WTC11 (cell line): Measurements from ENCODE around the gene CNTN1. TPM values are rescaled to one million over a fixed set of nuclear protein-coding genes. Genes with fewer than 3 reads are reported as not detected.

ENCODE experiments used
- ATAC-seq: fragments of 200-7000 bp; cut with Tn5 transposase; 2 replicates; pipeline ENCODE4 v1.10.0; 2021; ENCODE audit warnings: mild to moderate bottlenecking, moderate library complexity
- CTCF ChIA-PET: fragments of 300-600 bp; sonication (Branson Sonifier 250); formaldehyde crosslinking; loops from one replicate; lab custom pipeline; 2021; ENCODE audit warnings: antibody characterized with exemption; lab: Charles Lee
- POLR2A ChIA-PET: fragments of 350-600 bp; sonication (Branson Sonifier 250); formaldehyde crosslinking; loops from one replicate; lab custom pipeline; 2021; ENCODE audit warnings: antibody characterized with exemption; lab: Charles Lee
- DNase-seq: peaks from one replicate; pipeline ENCODE4 v3.0.0; 2021; ENCODE audit warnings: low spot score
- H3K27ac Mint-ChIP-seq: 2 replicates; pipeline ENCODE4 v1.8.0; 2021; ENCODE audit warnings: mixed read lengths
- H3K27me3 Mint-ChIP-seq: 2 replicates; pipeline ENCODE4 v1.8.0; 2021; ENCODE audit warnings: low read depth, mild to moderate bottlenecking, moderate library complexity, mixed read lengths
- H3K36me3 Mint-ChIP-seq: 2 replicates; pipeline ENCODE4 v1.8.0; 2021; ENCODE audit warnings: mixed read lengths
- H3K4me1 Mint-ChIP-seq: 2 replicates; pipeline ENCODE4 v1.8.0; 2022; ENCODE audit warnings: mixed read lengths
- H3K4me3 Mint-ChIP-seq: 2 replicates; pipeline ENCODE4 v1.8.0; 2021; ENCODE audit warnings: mild to moderate bottlenecking, moderate library complexity, mixed read lengths
- H3K9me3 Mint-ChIP-seq: 2 replicates; pipeline ENCODE4 v1.8.0; 2021; ENCODE audit warnings: mixed read lengths
- AR ChIP-seq: fragments of 250-450 bp; sonication (Bioruptor Pico); IDR thresholded peaks from 2 replicates; pipeline ENCODE4 v1.9.0; 2021; ENCODE audit warnings: mild to moderate bottlenecking
- ETV6 ChIP-seq: sonication (generic); formaldehyde crosslinking; IDR thresholded peaks from 2 replicates; pipeline ENCODE4 v1.8.1; 2022; ENCODE audit warnings: mild to moderate bottlenecking, missing genetic modification reagents
- FOXJ3 ChIP-seq: sonication (generic); formaldehyde crosslinking; IDR thresholded peaks from 2 replicates; pipeline ENCODE4 v1.9.0; 2021; ENCODE audit warnings: missing genetic modification reagents, mild to moderate bottlenecking, borderline replicate concordance
- FOXK1 ChIP-seq: sonication (generic); formaldehyde crosslinking; IDR thresholded peaks from 2 replicates; pipeline ENCODE4 v1.8.0; 2022; ENCODE audit warnings: mild to moderate bottlenecking, moderate library complexity, missing genetic modification reagents
- IRF2 ChIP-seq: sonication (generic); formaldehyde crosslinking; IDR thresholded peaks from 2 replicates; pipeline ENCODE4 v1.8.0; 2022; ENCODE audit warnings: low read depth, missing genetic modification reagents, borderline replicate concordance
- JAZF1 ChIP-seq: fragments of 250-450 bp; sonication (Bioruptor Pico); IDR thresholded peaks from 2 replicates; pipeline ENCODE4 v1.9.0; 2021; ENCODE audit warnings: moderate library complexity, mild to moderate bottlenecking, inconsistent platforms
- MXD4 ChIP-seq: fragments of 250-450 bp; sonication (Bioruptor Pico); IDR thresholded peaks from 2 replicates; pipeline ENCODE4 v1.8.0; 2021; ENCODE audit warnings: mild to moderate bottlenecking, moderate library complexity, borderline replicate concordance
- NR1H2 ChIP-seq: sonication (generic); formaldehyde crosslinking; IDR thresholded peaks from 2 replicates; pipeline ENCODE4 v1.9.0; 2021; ENCODE audit warnings: mild to moderate bottlenecking, moderate library complexity, missing genetic modification reagents
- NR2C2 ChIP-seq: sonication (generic); formaldehyde crosslinking; IDR thresholded peaks from 2 replicates; pipeline ENCODE4 v1.8.0; 2022; ENCODE audit warnings: mild to moderate bottlenecking, missing genetic modification reagents
- NR3C1 ChIP-seq: sonication (generic); formaldehyde crosslinking; conservative IDR thresholded peaks from 2 replicates; pipeline ENCODE4 v1.8.1; 2023; ENCODE audit warnings: low read depth, mild to moderate bottlenecking, missing genetic modification reagents
- PREB ChIP-seq: sonication (generic); formaldehyde crosslinking; IDR thresholded peaks from 2 replicates; pipeline ENCODE4 v1.8.1; 2022; ENCODE audit warnings: mild to moderate bottlenecking, missing genetic modification reagents, moderate library complexity, borderline replicate concordance
- TCF7 ChIP-seq: sonication (generic); formaldehyde crosslinking; IDR thresholded peaks from 2 replicates; pipeline ENCODE4 v1.8.0; 2022; ENCODE audit warnings: mild to moderate bottlenecking, low read depth, missing genetic modification reagents, moderate library complexity
- TEAD4 ChIP-seq: sonication (generic); formaldehyde crosslinking; IDR thresholded peaks from 2 replicates; pipeline ENCODE4 v1.8.0; 2022; ENCODE audit warnings: mild to moderate bottlenecking, missing genetic modification reagents
- USF2 ChIP-seq: sonication (generic); formaldehyde crosslinking; IDR thresholded peaks from 2 replicates; pipeline ENCODE4 v1.8.1; 2023; ENCODE audit warnings: mild to moderate bottlenecking, missing genetic modification reagents, moderate library complexity
- ZNF138 ChIP-seq: sonication (generic); formaldehyde crosslinking; conservative IDR thresholded peaks from 2 replicates; pipeline ENCODE4 v1.8.1; 2022; ENCODE audit warnings: mild to moderate bottlenecking, moderate library complexity, missing genetic modification reagents
- ZNF423 ChIP-seq: fragments of 250-450 bp; sonication (Bioruptor Pico); IDR thresholded peaks from 2 replicates; pipeline ENCODE4 v2.1.2; 2022; ENCODE audit warnings: mild to moderate bottlenecking, moderate library complexity
- total RNA-seq: library from RNA; stranded (reverse); gene quantifications from 3 replicates; pipeline ENCODE4 v1.2.3, GENCODE V29; 2021
- TF ChIP-seq, protein P1 (sequence below): sonication (generic); formaldehyde crosslinking; IDR thresholded peaks from 2 replicates; pipeline ENCODE4 v1.8.0; 2022; ENCODE audit warnings: mild to moderate bottlenecking, missing genetic modification reagents
- TF ChIP-seq, protein P2 (sequence below): sonication (generic); formaldehyde crosslinking; IDR thresholded peaks from 2 replicates; pipeline ENCODE4 v1.8.0; 2023; ENCODE audit warnings: missing genetic modification reagents, mild to moderate bottlenecking, borderline replicate concordance
- TF ChIP-seq, protein P3 (sequence below): sonication (generic); formaldehyde crosslinking; conservative IDR thresholded peaks from 2 replicates; pipeline ENCODE4 v1.8.1; 2022; ENCODE audit warnings: mild to moderate bottlenecking, missing genetic modification reagents
- TF ChIP-seq, protein P4 (sequence below): fragments of 200-600 bp; IDR thresholded peaks from 2 replicates; pipeline ENCODE4 v1.8.0; 2022; ENCODE audit warnings: antibody characterized with exemption
- TF ChIP-seq, protein P5 (sequence below): sonication (generic); formaldehyde crosslinking; IDR thresholded peaks from 2 replicates; pipeline ENCODE4 v1.8.0; 2022; ENCODE audit warnings: mild to moderate bottlenecking, missing genetic modification reagents
- TF ChIP-seq, protein P6 (sequence below): sonication (generic); formaldehyde crosslinking; IDR thresholded peaks from 2 replicates; pipeline ENCODE4 v1.8.1; 2022; ENCODE audit warnings: low read depth, mild to moderate bottlenecking, moderate library complexity, missing genetic modification reagents, borderline replicate concordance

The CNTN1 gene
- total RNA-seq, 1 experiment from 2014 or later, result 16.9 TPM

DNA sequence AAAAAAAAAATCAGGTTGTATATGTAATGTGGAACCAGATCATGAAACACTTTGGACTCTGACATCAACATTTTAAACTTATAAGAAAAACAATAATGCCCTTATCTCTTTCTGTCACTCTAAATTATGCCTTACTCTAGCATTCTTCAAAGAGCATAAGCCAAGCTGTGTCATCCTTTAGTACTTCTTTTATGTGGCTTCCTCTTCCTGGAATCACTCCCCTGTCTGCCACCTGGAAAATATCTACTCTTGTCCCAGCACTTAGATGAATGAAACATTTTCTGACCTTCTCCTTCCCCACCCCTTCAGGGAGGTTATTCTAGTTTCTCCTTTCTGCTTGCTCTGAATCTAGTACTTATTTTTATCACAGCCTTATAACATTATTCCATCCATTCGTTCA is 101.2 kb downstream of the CNTN1 start (continued):
- TF ChIP-seq FOXK1 (CRISPR knock-in tag), result no peak
- TF ChIP-seq NR2C2, result no peak
- TF ChIP-seq AR (CRISPR knock-in tag), result no peak
- TF ChIP-seq MXD4 (CRISPR knock-in tag), result no peak
- no peak for TF ChIP-seq ETV6 (CRISPR knock-in tag)
- TF ChIP-seq NR1H2, result no peak
- no peak for TF ChIP-seq PREB (CRISPR knock-in tag)
- TF ChIP-seq, protein P1, sequence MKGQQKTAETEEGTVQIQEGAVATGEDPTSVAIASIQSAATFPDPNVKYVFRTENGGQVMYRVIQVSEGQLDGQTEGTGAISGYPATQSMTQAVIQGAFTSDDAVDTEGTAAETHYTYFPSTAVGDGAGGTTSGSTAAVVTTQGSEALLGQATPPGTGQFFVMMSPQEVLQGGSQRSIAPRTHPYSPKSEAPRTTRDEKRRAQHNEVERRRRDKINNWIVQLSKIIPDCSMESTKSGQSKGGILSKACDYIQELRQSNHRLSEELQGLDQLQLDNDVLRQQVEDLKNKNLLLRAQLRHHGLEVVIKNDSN, result no peak
- no peak for TF ChIP-seq FOXJ3

- DNase-seq (no peak), ATAC-seq (no peak)
- CTCF ChIA-PET, result no interaction called here
- TF ChIP-seq ETV6 (CRISPR knock-in tag) (no peak), FOXJ3 (no peak), PREB (CRISPR knock-in tag) (no peak), NR3C1 (CRISPR knock-in tag) (no peak), IRF2 (CRISPR knock-in tag) (no peak), ZNF423 (CRISPR knock-in tag) (no peak), JAZF1 (CRISPR knock-in tag) (no peak), TCF7 (CRISPR knock-in tag) (no peak), TEAD4 (no peak), ZNF138 (CRISPR knock-in tag) (no peak), USF2 (CRISPR knock-in tag) (no peak)
- TF ChIP-seq, protein P2, sequence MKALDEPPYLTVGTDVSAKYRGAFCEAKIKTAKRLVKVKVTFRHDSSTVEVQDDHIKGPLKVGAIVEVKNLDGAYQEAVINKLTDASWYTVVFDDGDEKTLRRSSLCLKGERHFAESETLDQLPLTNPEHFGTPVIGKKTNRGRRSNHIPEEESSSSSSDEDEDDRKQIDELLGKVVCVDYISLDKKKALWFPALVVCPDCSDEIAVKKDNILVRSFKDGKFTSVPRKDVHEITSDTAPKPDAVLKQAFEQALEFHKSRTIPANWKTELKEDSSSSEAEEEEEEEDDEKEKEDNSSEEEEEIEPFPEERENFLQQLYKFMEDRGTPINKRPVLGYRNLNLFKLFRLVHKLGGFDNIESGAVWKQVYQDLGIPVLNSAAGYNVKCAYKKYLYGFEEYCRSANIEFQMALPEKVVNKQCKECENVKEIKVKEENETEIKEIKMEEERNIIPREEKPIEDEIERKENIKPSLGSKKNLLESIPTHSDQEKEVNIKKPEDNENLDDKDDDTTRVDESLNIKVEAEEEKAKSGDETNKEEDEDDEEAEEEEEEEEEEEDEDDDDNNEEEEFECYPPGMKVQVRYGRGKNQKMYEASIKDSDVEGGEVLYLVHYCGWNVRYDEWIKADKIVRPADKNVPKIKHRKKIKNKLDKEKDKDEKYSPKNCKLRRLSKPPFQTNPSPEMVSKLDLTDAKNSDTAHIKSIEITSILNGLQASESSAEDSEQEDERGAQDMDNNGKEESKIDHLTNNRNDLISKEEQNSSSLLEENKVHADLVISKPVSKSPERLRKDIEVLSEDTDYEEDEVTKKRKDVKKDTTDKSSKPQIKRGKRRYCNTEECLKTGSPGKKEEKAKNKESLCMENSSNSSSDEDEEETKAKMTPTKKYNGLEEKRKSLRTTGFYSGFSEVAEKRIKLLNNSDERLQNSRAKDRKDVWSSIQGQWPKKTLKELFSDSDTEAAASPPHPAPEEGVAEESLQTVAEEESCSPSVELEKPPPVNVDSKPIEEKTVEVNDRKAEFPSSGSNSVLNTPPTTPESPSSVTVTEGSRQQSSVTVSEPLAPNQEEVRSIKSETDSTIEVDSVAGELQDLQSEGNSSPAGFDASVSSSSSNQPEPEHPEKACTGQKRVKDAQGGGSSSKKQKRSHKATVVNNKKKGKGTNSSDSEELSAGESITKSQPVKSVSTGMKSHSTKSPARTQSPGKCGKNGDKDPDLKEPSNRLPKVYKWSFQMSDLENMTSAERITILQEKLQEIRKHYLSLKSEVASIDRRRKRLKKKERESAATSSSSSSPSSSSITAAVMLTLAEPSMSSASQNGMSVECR (CRISPR knock-in tag), result no peak
- TF ChIP-seq, protein P3, sequence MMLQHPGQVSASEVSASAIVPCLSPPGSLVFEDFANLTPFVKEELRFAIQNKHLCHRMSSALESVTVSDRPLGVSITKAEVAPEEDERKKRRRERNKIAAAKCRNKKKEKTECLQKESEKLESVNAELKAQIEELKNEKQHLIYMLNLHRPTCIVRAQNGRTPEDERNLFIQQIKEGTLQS (CRISPR knock-in tag), result no peak
- TF ChIP-seq, protein P4, sequence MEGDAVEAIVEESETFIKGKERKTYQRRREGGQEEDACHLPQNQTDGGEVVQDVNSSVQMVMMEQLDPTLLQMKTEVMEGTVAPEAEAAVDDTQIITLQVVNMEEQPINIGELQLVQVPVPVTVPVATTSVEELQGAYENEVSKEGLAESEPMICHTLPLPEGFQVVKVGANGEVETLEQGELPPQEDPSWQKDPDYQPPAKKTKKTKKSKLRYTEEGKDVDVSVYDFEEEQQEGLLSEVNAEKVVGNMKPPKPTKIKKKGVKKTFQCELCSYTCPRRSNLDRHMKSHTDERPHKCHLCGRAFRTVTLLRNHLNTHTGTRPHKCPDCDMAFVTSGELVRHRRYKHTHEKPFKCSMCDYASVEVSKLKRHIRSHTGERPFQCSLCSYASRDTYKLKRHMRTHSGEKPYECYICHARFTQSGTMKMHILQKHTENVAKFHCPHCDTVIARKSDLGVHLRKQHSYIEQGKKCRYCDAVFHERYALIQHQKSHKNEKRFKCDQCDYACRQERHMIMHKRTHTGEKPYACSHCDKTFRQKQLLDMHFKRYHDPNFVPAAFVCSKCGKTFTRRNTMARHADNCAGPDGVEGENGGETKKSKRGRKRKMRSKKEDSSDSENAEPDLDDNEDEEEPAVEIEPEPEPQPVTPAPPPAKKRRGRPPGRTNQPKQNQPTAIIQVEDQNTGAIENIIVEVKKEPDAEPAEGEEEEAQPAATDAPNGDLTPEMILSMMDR, result no peak
- TF ChIP-seq, protein P5, sequence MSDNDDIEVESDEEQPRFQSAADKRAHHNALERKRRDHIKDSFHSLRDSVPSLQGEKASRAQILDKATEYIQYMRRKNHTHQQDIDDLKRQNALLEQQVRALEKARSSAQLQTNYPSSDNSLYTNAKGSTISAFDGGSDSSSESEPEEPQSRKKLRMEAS (CRISPR knock-in tag), result no peak
- TF ChIP-seq, protein P6, sequence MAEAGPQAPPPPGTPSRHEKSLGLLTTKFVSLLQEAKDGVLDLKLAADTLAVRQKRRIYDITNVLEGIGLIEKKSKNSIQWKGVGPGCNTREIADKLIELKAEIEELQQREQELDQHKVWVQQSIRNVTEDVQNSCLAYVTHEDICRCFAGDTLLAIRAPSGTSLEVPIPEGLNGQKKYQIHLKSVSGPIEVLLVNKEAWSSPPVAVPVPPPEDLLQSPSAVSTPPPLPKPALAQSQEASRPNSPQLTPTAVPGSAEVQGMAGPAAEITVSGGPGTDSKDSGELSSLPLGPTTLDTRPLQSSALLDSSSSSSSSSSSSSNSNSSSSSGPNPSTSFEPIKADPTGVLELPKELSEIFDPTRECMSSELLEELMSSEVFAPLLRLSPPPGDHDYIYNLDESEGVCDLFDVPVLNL (CRISPR knock-in tag), result no peak
Observed at GRCh38 chr12:40794087-40794486, 101.8 kb downstream of the CNTN1 start.

More at GRCh38 chr12:40794087-40794486, 101.8 kb downstream of the CNTN1 start:
- Mint-ChIP-seq H3K27ac (no peak overlapping the region), H3K4me1 (peaks cover 35% of the 10 kb centered on the region), H3K4me3 (no peak overlapping the region), H3K27me3 (no peaks in the 10 kb centered on the region), H3K36me3 (no peaks in the 10 kb centered on the region), H3K9me3 (no peaks in the 10 kb centered on the region)
- POLR2A ChIA-PET, result no interaction called here
